Epithelial cell of prostate (primary cell): ENCODE measurements around the gene CARD10.

Experiments used
- DNase-seq: peaks from one replicate; pipeline ENCODE4 v3.0.0-alpha.2; 2011; ENCODE audit warnings: low read depth, low spot score
- H3K27ac ChIP-seq: fragments of 450-650 bp; 2 replicates; pipeline ENCODE4 v1.5.1; 2017; ENCODE audit warnings: mild to moderate bottlenecking

CARD10 gene

DNA sequence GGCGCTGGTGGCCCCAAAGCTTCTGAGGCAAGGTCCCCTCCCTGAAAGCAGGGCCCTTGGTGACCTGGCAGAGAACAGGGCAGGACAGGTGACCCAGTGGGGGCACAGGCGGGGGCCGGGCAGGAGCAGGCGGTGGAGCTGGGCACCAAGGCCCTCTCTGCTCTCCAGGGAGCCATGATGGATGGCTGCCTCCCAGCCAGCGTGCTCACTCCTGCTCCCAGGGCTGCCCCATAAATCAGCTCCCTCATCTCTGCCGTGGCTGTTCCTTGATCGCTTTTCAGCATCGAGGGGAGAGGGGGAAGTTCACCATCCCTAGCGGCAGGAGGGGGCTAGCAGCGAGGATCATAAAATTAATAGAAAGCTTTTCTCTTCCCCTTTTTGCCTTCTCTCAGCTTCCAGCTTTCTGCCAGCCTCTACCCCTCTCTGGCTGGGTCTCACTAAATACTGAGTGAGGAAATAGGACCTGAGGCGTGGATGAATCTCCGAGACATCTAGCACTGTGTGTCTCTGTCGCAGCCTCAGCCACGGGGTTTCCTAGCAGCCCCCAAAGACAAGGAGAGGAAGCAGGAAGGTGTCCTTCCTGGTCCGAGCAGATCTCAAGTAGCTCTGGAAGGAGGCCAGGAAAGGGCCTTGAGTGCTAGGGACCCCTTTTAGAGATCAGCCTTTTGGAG, 69.7 kb downstream of the CARD10 start:
- DNase-seq = no peak
- no peak overlapping the region for H3K27ac ChIP-seq

DNA sequence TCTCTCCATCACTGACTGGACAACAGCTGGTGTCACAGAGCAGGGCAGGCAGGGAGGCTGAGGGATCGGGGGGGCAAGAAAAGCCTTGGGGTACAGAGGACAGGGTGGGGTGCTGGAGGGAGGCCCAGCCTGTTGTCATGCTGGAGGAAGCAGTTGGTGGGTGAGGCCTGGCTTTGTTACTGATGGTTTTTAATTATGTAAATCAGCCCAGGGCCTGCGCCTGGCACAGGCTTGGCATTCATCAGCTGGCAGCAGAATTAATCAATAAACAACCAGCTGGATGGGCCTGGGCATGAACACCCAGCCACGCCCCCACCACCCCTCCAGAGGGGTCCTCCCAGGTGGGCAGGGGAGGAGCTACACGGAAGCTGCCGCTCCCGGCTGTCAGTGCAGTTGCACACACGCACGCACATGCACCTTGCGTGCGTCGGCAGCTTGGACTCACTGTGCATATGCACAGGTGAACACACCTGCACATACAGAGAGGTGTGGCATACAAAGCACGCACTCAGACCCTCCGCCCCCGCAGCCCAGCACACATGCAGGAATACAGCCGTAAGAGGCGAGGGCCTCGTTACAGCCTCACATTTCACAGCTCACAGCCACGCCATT, 70.6 kb downstream of the CARD10 start:
- no peak for DNase-seq
- no peak overlapping the region for H3K27ac ChIP-seq

DNA sequence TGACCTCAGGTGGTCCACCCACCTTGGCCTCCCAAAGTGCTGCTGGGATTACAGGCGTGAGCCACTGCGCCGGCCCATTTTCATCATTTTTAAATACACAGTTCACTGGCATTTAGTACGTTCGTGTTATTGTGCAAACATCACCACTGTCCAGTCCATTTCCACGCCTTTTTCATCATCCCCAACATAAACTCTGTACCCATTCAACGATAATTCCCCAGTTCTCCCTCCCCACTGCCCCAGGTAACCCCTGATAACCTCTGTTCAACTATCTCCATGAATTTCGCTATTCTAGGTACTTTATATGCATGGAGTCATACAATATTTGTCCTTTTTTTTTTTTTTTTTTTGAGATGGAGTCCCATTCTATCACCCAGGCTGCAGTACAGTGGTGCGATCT, 73.7 kb downstream of the CARD10 start:
- H3K27ac ChIP-seq = no peak overlapping the region
- no peak for DNase-seq

DNA sequence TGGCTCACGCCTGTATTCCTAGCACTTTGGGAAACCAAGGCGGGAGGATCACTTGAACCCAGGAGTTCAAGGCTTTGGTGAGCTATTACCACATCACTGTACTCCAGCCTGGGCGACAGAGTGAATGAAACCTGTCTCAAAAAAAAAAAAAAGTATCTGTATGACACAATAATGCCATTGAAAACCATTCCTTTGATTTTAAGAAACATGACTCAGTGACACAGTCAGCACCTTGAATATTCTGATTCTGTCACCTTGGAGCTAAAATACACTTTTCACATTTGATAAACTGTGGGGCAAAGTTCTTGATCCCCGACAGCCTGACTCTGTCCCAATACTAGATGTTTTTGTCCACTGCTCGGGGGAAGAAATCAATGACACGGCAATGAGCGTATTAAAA, 75.2 kb downstream of the CARD10 start:
- no peak for DNase-seq
- H3K27ac ChIP-seq = peak overlapping the region; percentile 2

DNA sequence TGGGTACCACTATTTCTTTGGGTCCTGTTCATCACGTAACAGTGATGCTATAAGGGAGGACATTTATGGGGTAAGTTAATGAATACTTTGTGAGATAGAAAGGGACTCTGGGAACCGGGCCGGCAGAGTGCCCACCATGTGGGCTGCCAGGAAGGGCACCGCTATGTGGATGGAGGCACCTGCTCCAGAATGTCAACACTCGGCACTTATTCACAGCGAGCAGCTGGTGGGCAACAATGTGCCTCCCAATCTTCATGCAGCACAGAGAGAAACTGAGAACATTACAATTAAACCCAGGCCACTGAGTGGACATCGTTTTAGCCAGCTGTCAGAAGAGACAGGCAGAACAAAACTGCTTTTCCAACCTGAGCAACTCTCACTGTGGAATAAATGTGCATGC, 76.1 kb downstream of the CARD10 start:
- H3K27ac ChIP-seq = no peak overlapping the region
- DNase-seq = no peak

DNA sequence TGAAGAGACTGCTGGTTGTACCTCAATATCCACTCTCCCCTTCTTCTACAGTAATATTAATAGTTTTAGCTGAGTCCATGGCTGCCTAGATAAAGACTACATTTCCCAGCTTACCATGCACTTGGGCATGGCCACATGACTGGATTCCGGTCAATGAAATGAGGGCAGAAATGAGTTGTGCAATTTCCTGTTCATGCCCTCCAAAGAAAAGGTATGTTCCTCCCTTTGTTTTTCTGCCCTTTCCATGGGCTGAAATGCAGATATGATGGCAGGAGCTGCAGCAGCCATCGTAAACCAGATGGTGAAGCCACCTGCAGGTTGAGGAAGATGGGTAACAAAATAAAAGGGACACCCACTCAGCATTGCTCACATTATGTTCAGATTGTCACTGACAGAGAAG, 76.7 kb downstream of the CARD10 start:
- DNase-seq = no peak
- no peak overlapping the region for H3K27ac ChIP-seq

DNA sequence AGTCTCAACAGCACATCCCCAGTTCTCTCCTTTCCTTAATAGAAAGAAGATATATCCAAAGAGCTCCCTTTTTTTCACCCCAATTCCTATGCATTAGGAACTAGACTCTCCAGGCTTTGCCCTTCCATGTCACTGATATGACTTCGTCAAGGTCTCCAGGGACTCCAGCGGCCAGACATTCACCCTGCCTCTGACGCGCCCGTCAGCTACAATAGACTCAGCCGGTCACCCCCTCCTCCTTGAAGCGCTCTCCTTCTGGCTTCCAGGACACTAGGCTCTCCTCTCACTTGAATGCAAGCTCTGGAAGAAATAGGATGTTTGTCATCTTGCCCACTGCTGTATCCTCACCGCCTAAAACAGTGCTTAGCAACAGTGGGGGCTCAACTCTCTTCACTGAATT, 77.1 kb downstream of the CARD10 start:
- DNase-seq = no peak

DNA sequence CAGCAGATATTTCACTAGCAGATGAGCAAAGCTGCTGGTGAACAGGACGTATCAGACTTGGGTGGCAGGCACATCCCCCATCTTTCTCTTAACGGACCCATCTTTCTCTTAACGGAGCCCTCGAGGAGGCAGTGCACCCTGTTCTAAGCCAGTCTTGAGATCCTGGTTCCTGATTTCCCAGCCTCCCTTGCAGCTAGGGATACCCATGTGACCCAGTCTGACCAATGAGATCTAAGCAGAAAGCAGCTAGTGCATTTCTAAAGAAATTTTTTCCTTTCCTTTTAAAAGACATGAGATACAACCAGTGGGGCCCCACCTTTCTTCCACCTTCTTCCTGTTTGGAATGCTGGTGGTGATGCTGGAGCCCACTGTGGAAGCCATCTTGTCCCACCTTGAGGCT, 78.3 kb downstream of the CARD10 start:
- H3K27ac ChIP-seq = no peak overlapping the region

More for the DNA sequence above, 77.1 kb downstream of the CARD10 start:
- H3K27ac ChIP-seq = no peak overlapping the region

More for the DNA sequence above, 78.3 kb downstream of the CARD10 start:
- DNase-seq = no peak
